RWPE1 (cell line): ENCODE measurements around the gene ARHGAP28.
"Not testable (repeated sequence)": the region's sequence is repeated elsewhere in the genome, so short reads cannot be mapped to it uniquely, and the experiment has no call there.

Experiments
- CTCF ChIA-PET: fragments of 350-600 bp; sonication (Branson Sonifier 250); formaldehyde crosslinking; extraction: SDS; loops from one replicate; lab custom pipeline; 2021; lab: Yijun Ruan, JAX
- POLR2A ChIA-PET: fragments of 400-600 bp; formaldehyde crosslinking; extraction: SDS; loops from one replicate; lab custom pipeline; 2020; ENCODE audit warnings: antibody characterized with exemption; ENCODE audit not compliant: low non-redundant PET; lab: Yijun Ruan, JAX
- DNase-seq: peaks from one replicate; pipeline ENCODE4 v3.0.0; 2012; ENCODE audit warnings: low spot score
- H3K27ac ChIP-seq: fragments of 450-650 bp; 2 replicates; pipeline ENCODE4 v1.5.1; 2017
- CTCF ChIP-seq: fragments of 450-650 bp; conservative IDR thresholded peaks from 2 replicates; pipeline ENCODE4 v1.5.1; 2017; ENCODE audit warnings: low read depth, mild to moderate bottlenecking

The ARHGAP28 gene

GRCh38 chr18:6927153-6927552 is 197.6 kb downstream of the ARHGAP28 start:
- ChIA-PET CTCF (interaction anchor here (0.6 to 0.7 kb wide), 2 partner anchors 252 to 748 kb away, joined by 3 read pairs; no protein-coding TSS in a partner anchor), POLR2A (no interaction called here)
- DNase-seq, result no peak
- no peak overlapping the region for H3K27ac ChIP-seq
- no peak for TF ChIP-seq CTCF

- CTCF ChIA-PET, result interaction anchor here (1.3 kb wide), 1 partner anchor 9 kb away, joined by 4 read pairs; no protein-coding TSS in a partner anchor
Observed at GRCh38 chr18:6928359-6928758, 198.8 kb downstream of the ARHGAP28 start.

GRCh38 chr18:6929370-6930102 is 200.0 kb downstream of the ARHGAP28 start:
- no peak for TF ChIP-seq CTCF
- ChIA-PET POLR2A (no interaction called here), CTCF (interaction anchor here (1.3 kb wide), 1 partner anchor 10 kb away, joined by 4 read pairs; no protein-coding TSS in a partner anchor)
- DNase-seq, result no peak
- H3K27ac ChIP-seq, result no peak overlapping the region

More at GRCh38 chr18:6928359-6928758, 198.8 kb downstream of the ARHGAP28 start:
- no peak for DNase-seq
- POLR2A ChIA-PET, result no interaction called here
- no peak overlapping the region for H3K27ac ChIP-seq
- TF ChIP-seq CTCF, result no peak

- no peak overlapping the region for H3K27ac ChIP-seq
- DNase-seq, result no peak
- POLR2A ChIA-PET, result no interaction called here
- TF ChIP-seq CTCF, result no peak
- CTCF ChIA-PET, result interaction anchor here (0.9 kb wide), 1 partner anchor 87 kb away, joined by 3 read pairs; no protein-coding TSS in a partner anchor
Observed at GRCh38 chr18:6934859-6935258, 205.3 kb downstream of the ARHGAP28 start.

- POLR2A ChIA-PET, result no interaction called here
- TF ChIP-seq CTCF, result no peak
- DNase-seq, result no peak
- no peak overlapping the region for H3K27ac ChIP-seq
- CTCF ChIA-PET, result interaction anchor here (0.6 kb wide), 1 partner anchor 238 kb away, joined by 3 read pairs; no protein-coding TSS in a partner anchor
Observed at GRCh38 chr18:6938003-6938402, 208.5 kb downstream of the ARHGAP28 start.

GRCh38 chr18:6938403-6938802 is 208.9 kb downstream of the ARHGAP28 start:
- DNase-seq, H3K27ac ChIP-seq, POLR2A ChIA-PET: not testable (repeated sequence)
- CTCF ChIA-PET, result interaction anchor here (0.6 kb wide), 1 partner anchor 238 kb away, joined by 3 read pairs; no protein-coding TSS in a partner anchor

- no peak for DNase-seq
- ChIA-PET POLR2A (no interaction called here), CTCF (no interaction called here)
- H3K27ac ChIP-seq, result no peak overlapping the region
- no peak for TF ChIP-seq CTCF
Observed at GRCh38 chr18:6939972-6940371, 210.5 kb downstream of the ARHGAP28 start.
